GM19351 (cell line): Measurements from ENCODE around the gene IFFO2.

Experiments used
- ATAC-seq: cut with Tn5 transposase; IDR thresholded peaks from one replicate; pipeline ENCODE4 v1.9.1; 2021; ENCODE audit warnings: mild to moderate bottlenecking, moderate library complexity; ENCODE audit not compliant: unreplicated experiment

Gene IFFO2

DNA sequence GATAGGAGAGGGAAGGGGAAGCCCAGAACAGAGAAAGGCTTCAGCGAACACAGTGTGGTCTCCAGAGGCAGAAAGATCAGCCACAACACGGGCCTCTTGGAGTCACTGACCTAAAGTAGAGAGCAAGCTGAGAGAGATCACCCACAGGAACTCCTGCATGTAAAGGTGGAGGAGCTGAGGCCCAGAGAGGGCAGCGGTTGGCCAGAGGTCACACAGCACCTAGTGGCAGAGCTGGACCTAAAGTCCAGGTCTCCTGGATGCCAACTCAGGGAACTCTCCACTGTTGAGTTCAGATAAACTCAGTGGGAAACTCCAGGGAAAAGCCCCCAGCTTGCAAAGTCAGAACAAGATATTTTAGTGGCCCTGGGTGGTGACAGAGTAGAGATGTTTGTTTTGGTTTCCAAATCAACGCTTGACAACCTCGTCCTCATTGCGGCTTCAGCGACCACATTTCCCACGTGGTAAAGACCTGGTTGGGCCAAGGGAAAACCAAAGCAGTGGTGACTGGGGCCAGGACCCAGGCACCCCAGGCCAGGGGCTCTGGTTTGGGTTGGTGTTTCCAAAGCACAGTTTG is 4.6 kb downstream of the IFFO2 start:
- no peak for ATAC-seq

DNA sequence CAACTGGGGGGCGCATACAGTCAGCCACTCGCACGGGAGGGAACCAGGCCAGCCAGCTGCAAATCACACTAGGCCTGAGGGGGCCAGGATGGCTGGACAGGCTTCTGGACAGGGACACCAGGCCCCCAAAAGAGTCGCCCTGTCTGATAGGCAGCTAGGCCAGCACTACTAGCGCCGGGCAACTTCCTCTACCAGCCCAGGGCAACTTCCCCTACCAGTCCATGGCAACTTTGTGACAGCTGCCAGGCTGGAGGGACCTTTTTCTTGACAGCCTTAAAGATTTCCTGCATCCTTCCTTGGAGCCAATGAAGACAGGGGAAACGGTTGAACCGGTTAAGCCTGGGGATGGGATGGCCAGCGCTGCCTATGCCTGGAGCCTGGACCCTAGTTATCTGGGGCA is 5.1 kb downstream of the IFFO2 start:
- ATAC-seq = no peak

DNA sequence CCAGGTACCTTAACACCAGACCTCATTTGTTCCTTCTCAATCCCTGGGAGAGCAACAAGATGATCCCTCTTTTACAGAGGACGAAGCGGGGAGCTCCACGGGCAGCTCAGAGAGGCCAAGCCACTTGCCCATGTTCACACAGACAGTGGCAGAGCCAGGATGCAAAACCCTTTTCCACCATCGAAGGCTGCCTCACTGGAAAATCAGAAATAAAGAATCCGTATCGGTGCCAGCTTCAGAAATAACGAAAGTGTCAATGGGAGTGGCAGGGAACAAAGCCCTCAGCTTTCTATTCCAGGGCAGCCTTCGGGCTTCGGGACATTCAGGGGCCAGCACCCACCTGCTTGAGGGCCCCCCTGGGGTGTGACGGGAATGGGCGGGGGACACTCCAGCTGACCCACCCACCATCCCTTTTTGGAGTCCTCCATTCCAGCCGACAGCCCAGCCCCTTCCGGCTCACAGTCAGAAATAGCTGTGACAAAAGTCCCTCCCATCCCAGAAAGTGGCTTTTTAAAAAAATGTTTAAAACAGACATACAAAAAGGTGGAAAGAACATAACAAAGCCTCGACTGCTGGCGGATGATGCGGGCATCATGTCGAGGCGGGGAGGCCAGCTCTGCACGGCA is 6.0 kb downstream of the IFFO2 start:
- no peak for ATAC-seq

- no peak for ATAC-seq
Observed at GRCh38 chr1:18949686-18950400, 6.6 kb downstream of the IFFO2 start.

- no peak for ATAC-seq
Observed at GRCh38 chr1:18948913-18949685, 7.4 kb downstream of the IFFO2 start.

- ATAC-seq = no peak
Observed at GRCh38 chr1:18948048-18948912, 8.2 kb downstream of the IFFO2 start.

DNA sequence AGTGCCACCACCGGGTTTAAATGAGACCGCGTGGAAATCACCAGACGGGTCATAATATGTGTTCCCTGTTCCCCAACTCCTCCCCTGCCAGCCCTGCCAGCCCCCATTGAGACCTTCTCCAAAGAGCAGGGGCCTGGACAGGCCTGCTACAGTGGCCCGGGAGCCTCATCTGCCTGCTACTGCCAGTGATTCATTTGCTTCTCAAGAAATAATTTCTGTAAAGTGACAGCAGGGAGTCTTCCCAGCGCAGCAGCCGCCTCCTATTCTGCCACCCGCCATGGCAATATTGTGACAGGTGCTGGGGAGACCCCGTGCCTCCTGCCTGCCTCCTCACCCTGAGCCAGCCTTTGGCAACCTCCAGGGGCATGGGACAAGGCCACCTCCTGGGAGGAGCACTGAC is 8.9 kb downstream of the IFFO2 start:
- ATAC-seq = no peak

DNA sequence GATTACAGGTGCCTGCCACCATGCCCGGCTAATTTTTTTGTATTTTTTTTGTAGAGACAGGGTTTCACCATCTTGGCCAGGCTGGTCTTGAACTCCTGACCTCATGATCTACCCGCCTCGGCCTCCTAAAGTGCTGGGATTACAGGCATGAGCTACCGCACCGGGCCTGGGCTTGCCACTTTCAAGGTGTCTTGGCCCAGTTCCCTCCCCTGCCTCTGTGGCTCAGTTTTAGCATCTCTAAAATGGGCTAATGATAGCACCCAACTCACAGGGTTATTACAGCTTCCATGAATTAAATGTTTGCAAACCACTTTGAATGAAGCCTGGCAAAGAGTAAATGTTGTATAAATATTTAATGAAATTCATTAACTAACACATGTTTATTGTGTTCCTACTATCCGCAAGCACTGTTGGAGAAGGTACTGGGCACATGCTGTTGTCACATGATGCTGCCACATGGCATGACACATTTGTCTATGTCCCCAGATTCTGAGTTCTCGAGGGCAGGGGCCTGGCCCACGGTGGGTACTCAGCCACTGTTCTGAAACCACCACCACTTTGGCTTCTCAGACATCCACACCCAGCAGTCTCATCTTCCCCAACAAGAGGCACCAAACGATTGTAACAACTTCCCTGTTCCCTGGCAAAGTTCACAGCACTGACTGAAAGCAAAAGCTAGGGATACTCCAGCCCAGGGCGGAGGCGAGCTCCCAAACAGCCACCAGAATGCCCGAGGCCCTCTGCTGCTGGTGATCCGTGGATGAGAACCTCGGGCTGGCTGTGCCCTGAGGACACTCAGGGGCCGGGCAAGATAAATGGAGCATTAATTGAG is 9.7 kb downstream of the IFFO2 start:
- no peak for ATAC-seq

GRCh38 chr1:18945401-18945849 is 11.1 kb downstream of the IFFO2 start:
- no peak for ATAC-seq

- no peak for ATAC-seq
Observed at GRCh38 chr1:18944810-18945209, 11.7 kb downstream of the IFFO2 start.

DNA sequence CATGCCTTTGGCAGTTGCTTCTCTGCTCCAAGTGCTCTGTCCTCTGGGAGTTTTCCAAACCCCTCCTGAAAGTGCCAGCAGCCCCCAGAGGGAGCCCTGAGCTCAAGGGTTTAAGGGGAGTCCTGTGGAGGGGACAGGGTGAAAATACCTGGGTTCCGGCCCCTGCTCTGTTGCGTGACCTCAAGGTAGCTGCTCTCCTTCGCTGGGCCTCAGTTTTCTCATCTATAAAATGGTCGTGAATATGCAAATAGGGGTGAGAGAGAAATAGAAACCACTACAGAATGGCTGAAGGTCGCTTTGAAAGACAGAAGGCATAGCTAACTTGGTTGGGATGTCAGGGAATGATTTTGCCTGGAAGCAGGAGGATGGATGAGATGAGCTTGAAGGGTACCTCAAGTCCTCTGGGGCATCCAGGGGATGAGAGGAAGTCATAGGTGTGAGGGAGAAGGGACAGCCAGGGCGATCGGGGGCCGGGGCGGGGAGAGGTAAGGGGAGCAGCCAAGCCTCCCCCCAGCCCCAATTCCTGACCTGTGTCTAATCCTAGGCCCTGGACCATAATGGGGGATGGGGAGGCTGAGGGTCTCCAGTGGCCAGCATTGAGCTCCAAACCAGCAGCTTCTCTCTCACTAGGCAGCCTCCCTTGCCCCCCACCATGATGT is 12.4 kb downstream of the IFFO2 start:
- ATAC-seq = no peak

GRCh38 chr1:18943162-18943561 is 13.3 kb downstream of the IFFO2 start:
- ATAC-seq = no peak

DNA sequence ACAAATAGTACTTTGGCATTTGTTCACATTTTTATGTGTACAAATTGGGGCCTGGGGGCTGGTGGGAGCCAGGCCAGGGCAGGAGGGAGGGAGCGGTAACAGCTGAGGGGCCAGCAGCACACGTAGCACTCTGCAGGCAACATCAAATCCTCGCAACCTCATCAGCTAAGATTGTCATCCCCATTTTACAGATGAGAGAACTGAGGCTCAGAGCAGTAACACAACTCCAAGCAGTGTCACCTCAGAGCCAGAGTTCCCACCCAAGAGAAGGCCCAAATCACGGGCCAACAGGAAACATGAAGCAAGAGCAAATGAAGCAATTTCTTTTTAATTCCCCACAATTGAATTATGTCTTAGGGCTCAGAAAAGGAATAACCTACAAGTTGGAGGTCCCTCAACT is 14.1 kb downstream of the IFFO2 start:
- ATAC-seq = no peak

GRCh38 chr1:18941221-18942141 is 15.0 kb downstream of the IFFO2 start:
- no peak for ATAC-seq

DNA sequence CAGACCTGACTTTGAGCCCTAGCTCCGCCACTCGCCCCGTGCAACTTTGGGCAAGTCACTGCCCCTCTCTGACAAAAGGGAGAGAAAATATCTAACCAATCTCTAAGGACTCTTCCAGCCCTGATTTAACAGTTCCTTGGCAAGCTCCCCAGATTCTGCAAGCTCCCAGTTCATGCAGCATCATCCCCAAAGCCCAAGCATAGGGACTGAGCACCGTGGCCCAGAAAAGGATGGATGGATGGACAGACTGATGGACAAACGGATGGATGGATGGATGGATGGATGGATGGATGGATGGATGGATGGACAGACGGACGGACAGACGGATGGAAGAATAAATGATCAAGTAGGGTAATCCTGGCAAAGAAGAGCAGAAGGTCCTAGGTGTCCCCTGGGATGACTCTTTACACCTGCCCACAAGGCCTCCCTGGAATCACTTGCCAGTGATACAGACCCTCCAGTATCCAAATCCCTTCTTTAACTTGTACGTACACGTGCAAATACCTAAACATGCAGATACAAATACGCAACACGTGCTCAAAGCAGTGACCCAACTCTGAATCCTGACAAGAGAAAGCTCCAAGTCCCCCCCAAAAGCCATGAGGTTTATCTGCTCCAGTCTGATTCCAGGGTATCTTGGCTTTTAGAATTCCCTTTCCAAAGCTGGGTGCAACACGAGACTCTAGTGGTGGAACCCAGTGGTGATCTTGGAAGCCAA is 16.0 kb downstream of the IFFO2 start:
- no peak for ATAC-seq

- no peak for ATAC-seq
Observed at GRCh38 chr1:18939398-18940302, 16.8 kb downstream of the IFFO2 start.

DNA sequence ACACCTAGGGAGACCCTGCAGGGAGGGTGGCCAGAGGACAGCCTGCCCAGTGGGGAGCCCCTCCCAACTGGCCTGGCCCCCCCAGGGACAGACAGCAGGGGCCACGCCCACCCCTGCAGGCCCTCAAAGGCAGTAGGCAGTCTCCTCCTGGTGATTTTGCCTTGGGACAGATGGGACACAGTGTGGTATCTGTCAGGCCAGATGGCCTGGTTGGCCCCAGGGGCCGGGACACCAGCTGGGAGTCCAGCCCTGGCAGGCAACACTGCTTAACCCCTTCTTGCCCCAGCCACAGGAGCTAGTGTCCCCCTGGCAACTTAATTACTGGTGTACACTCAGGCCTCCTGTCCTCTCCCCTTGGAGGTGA is 17.8 kb downstream of the IFFO2 start:
- ATAC-seq = no peak
